GM18868 (cell line): ENCODE measurements around the gene WHRN.

Experiments
- ATAC-seq: cut with Tn5 transposase; IDR thresholded peaks from one replicate; pipeline ENCODE4 v1.9.1; 2021; ENCODE audit warnings: mild to moderate bottlenecking, moderate library complexity; ENCODE audit not compliant: unreplicated experiment

WHRN gene

DNA sequence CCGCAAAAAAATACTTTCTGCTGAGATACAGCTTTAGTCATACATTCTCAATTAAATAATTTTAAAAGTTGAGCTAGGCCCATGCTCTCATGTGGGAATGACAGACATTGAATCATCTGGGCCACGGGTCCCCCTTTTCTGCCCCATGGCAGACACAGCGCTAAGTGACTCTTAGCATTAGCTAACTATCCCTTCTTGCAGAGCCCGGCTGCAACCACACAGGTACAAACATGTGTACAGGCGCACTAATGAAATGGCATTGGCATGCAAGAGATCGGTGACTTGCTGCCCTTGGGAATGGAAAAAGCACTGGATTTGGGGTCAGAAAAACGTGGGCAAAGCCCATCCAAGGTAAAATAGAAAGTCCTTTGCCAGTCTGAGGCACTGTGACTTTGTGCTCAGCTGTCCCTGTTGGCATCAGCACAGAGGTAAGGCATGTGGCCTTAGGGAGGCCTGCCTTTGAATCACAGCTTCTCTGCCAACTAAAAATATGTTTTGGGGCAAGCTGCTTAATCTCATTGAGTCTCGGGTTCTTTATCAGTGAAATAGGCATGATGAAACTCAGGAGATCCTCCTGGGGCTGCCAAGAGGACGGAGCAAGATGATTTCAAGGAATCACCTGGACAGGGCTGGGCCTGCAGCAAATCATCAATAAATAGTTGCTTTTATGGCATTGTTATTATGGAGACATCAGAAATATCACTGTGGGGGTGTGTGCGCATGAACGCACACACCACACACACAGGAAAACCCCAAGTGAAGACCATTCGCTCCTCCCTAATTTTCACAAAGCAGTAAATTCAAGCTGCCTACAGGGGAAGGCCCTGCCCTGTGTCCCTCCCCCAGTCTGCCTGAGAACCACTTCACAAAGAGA lies 54.2 kb downstream of the WHRN start:
- peak; percentile 88 for ATAC-seq

DNA sequence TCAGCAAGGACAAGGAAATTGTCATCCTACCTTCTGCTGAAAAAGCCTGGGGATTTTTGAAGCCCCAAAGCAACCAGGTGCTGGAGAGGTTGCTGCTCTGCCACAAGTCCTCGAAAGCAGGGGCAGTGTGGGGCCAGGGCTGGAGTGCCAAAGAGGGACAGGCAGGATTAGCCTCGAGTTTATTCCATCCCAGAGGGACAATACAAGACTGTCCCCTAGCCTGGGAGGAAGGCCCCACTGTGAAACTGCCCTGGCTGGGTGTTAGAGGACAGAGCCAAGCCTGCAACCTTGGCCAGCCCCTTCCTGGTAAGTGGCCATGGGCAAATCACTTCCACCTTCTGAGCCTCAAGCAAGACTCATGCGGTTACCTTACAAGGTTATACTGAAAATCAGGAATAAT lies 55.1 kb downstream of the WHRN start:
- no peak for ATAC-seq

DNA sequence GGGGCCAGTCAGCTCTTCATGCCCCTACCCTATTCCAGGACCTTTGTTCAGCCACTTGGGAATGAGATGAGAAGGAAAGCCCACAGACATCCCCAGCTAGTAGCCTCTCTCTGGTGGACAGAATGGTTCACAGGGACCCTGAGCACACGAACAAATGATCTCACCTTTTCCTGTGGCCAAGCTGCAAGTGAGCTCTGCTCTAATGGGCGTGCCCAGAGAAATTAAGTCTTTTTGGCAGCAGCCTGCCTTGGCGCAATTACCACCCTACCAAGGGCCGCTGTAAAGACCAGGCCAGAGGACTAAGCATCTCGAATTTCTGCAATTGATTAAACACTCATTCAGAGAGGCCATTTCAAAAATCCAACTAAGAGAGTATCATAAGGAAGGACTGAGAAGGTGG lies 56.0 kb downstream of the WHRN start:
- no peak for ATAC-seq

DNA sequence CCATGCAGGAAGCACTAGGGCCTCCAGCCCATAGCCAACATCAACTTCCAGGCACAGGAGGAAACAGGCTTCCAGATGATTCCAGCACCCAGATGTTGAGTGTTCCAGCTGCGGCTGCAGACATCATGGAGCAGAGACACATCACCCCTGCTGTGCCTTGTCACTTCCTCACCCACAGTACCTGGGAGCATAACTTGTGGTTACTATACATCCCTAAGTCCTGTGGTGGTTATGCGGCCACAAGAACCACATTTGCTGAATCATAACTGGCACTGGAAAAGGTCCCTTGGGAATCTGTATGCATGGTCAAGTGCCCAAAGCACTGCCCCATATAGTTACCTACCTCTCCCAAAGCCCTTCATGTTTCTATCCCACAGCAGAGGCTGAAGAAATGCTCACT lies 56.6 kb downstream of the WHRN start:
- ATAC-seq: no peak

DNA sequence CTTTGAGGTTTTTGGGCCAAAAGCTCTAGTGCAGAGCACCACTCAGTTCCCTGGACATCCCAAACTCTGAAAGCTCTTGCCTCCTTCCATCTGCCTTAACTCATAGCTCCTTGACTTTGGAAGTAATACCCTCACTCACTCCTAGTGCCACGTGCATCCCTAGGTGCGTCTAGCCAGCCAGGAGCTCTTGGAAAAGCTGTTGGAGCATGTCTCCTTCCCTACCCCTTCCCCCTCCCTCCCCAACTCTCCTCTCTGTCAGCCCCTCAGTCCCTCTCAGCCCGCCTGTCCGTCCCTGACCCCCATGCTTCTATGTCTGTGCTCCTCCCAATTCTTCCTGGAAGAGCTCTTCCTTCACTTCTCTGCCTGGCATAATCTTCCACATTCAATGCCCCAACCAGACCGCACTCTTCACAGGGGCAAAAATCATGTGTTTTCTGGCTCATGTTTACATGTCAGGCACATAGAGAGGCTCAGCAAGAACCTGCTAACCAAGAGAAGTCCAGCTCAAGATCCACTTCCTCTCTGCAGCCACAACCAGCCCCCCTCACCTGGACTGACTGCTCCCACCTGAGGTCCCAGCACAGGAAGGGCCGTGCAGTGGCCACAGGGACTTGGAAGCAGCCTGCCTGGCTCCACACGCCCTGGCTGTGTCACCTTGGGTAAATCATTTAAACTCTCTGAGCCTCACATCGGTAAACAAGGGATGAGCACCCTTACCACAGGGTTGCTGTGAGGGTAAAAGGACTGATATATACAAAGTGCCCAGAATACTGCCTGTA lies 58.4 kb downstream of the WHRN start:
- no peak for ATAC-seq

DNA sequence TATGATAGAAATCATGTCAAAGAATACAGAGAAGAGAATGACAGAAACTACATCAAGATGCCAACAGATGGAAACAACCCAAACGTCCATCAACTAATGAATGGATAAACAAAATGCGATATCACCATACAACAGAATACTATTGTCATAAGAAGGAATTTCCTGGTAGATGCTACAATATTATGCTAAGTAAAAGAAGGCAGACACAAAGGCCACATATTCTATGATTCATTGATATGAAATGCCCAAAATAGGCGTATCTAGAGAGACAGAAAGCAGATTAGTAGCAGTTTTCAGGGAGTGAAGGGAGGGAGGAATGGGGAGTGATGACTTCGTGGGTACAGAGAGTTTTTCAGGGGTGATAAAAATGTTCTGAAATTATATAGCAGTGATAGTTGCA lies 59.2 kb downstream of the WHRN start:
- ATAC-seq: no peak

DNA sequence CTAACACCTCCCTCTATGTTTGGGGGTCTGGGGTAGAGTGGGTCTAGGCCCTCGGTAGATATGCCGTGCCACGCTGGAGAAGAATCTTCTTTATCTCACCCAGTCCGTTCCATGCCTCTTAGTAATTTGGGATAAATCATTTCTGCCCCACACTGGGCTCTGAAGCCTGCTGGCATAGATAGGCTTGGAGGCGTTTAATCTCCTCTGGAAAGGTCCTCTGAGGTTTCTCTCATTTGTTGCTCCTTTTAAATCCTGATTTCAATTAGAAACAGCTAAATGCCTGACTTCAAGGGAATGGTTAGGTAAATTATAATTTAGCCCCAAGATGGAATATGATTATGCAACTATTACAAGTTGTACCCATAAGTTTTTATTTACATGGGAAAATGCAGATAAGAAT lies 59.7 kb downstream of the WHRN start:
- ATAC-seq: no peak

DNA sequence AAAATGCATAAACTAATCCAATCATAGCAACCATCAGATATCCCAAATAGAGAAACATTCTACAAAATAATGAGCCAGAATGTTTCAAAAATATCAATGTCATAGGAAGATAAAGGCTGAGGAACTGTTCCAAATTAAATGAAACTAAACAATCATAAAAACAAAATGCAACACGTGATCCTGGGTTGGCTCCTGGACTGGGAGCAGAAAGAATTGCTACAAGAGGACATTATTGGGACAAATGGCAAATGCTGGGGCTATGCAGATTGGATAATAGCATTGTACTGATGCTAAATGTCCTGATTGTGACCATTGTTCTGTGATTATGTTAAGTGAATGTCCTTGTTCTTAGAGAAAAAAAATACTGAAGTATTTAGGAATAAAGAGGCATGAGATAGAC lies 63.3 kb downstream of the WHRN start:
- ATAC-seq: no peak

DNA sequence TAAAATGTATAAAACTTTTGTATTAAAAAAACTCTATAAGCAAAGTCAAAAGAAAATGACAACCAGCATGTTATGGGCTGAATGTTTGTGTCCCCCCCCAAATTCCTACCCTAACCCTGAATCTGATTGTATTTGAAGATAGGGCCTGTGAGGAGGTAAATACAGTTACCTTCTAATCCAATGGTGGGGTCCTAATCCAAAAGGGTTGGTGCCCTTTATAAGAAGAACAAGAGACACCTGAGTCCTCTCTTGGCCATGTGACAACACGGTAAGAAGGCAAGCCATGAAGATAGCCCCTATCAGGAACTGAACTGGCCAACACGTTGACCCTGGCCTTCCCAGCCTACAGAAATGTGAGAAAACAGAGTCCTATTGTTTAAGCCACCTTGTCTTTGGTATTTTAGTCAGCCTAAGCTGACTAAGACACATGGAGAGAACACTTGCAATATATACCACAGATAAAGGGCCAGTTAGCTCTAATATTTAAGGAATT lies 67.8 kb downstream of the WHRN start:
- no peak for ATAC-seq

DNA sequence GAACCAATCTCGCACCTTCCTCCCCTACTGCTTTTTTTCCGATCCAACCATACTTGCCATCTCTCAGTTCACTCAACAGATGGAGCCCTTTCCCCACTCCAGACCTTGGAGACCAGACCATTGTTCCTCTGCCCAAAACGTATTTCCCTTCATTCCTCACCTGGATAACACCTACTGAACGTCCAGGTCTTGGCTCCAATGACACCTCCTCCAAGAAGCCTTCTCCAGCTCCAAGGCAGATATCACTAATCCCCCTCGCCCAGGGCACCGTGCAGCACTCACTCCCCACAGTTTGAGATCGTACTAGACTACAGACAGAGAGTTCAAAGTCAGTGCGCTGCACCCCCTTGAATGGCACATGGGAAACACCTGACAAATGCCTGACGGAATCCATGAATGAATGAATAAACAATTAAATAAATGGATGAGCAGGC lies 70.4 kb downstream of the WHRN start:
- ATAC-seq: no peak

DNA sequence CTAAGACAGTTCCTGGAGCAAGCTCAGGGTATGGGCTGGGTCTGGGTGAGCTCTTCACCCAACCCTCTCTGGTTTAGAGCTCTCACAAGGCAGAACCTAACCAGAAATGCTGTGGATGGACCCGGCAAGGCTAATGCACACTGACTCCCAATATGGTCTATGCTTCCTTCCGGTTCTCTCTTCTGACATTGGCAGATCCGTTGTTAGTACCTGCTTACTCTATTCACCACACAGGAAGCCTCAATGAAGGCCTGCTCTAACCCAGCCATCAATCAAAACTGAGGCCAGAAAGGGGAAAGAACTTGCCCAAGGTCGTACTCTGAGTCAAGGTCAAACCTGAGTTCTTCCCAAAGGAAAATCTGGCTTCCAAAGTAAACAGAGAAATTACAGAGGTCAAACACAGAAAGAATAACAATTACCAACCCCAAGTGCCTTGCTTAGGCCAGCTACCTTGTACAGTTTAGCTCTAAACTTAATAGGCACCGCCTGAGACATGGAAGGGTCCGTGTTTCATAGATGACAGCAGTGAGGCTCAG lies 71.5 kb downstream of the WHRN start:
- no peak for ATAC-seq

DNA sequence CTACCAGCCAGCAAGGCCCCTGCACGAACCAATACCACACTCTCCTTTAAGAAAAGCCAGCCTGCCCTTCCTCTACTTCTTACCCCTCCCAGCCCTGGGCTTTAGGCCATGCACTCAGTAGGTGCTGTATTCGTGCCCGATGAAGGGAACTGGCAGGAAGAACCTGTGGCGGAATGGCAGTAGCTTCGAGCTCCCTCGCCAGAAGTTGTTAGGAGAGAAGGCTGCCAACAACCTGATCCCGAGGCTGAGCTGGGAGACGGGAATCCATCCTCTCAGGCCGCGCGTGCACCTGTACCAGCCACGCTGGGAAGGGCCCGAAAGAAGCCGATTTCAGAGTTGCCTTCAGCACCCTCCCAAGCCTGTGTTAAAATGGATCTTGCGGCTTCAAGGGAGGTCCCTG lies 72.2 kb downstream of the WHRN start:
- no peak for ATAC-seq

DNA sequence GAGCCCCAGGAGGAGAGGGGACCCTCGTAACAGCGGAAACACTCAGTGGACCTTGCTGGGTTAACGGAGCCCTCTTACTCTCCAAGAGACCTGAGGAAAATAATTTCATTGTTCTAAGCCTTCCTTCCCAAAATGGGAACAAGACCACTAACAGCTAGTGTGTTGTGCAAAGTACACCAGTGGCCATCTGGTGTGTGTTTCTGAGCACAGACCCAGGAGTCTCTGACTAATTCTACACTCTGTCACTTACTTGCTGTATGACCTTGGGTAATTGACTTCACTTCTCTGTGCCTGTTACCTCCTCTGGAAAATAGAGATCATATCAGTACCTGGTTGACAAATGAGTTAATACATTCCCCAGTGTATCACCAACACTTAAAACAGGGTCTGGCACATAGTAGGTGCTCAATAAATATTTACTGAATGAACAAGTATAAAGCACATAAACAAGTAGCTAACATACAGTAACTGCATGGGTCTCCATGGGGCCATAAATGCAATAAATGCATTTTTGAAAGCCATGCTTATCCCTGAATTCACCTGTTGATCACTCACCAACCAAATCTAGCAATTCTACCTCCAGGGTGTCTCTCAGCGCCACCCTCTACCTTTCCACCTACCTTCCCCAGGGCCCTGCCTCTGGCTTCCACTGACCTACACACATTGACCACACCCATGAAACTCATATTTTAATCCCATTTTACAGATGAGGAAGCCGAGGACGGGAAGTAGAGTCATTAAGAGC lies 72.8 kb downstream of the WHRN start:
- ATAC-seq: no peak

DNA sequence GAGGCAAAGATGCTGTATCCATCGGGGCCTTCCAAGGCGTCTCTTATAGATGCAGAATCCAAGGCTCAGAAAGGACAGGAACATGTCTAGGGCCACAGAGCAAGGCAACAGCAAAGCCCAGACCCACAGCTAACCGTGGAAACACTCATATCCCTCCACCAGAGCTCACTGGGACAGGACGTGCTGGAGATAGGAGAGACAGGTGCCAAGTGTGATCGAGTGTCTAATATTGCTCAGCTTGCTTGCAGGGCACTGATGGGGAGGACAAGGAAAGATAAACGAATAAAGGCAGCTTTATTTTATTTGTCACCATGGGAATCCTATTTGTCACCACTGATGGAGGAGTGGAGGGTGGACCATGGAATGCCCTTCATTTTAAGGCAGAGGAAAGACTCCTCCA lies 73.5 kb downstream of the WHRN start:
- no peak for ATAC-seq

DNA sequence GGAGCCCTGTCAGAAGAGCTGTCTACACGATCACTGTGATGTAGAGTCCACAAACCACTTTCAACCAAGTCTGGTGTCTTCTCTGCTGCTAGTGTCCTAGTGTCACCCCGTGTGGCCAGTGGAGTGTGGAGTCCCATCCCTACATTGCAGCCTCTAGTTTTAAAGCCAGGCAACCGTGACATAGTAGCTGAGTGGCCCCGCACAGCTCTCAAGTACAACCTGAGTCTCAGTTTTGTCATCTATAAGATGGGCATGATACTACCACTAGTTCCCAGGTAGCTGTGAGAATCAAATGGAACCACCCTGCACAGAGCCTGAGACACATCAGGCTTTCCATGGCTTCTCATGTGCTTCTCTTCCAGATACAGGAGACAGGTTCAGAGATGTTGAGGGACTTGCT lies 74.3 kb downstream of the WHRN start:
- no peak for ATAC-seq

DNA sequence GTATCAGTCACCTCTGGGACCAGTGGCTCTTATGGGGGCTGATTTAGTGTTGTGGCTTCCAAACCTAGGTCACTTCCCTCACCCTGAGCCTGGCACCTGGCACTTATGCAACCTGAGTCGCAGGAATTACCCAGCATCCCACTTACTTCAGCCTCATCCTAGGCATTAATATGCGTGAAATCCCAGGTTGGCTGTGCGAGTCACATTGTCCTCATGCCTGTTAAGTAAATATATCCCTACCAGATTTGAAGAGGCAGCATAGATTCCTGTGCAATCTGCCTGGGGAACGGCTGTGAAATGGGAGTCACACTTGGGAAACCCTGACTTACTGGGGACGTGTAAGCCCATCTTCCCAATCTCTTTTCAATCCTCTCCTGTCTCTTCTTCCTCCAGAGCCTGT lies 74.8 kb downstream of the WHRN start:
- ATAC-seq: no peak

DNA sequence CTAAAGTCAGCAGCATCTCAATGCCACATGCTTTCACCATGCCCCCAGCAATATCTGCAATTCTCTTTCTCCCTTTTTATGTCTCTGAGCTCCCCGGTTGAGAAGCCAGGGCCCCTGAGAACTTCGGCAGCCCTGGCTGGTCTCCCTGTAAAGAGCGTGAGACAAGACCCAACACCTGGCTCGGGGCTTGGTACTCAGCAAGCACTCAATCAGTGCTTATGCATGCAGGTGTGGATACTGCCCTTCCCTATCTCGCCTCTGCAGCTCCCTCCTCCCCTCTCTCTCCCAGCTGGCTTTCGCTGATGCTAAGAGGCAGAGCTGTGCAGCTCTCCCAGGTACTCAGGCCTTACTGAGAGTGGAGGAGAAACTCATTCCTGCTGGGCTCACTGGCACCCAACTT lies 75.8 kb downstream of the WHRN start:
- no peak for ATAC-seq

DNA sequence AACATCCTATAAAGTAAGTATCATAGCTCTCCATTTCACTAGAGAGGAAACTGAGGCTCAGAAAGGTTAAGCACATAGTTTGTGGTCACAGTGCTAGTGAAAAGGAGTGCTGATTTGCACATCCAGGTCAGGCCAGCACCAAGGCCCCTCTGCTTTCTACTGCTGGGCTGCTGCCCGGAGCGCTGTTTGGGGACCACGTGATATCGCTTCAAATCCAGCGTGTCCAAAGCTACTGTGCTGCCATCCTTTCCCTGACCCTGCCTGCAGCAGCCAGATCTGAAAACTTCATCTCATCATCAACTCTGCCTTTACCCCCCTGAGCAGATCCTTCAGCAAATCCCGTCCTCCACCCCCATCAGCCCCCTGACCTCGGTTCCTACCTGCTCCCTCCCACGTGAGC lies 76.8 kb downstream of the WHRN start:
- no peak for ATAC-seq

DNA sequence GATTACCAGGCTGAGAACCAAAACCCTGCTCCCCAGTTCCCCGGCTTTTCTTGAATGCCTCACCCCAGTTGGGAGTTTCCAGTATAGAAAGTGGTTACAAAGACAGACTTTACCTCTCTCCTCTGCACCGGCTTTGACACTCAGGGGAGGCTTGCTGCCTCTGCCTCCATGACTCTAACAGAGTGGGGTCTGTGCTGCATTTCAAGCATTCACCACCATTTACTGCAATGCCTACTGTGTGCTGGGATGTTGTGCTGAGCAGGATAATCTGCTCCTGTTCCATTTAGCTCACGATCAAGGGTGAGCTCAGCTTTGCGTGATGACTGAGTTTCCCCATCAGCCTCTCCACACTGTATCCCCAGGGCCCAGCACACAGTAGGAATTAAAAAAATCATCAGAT lies 77.6 kb downstream of the WHRN start:
- no peak for ATAC-seq

DNA sequence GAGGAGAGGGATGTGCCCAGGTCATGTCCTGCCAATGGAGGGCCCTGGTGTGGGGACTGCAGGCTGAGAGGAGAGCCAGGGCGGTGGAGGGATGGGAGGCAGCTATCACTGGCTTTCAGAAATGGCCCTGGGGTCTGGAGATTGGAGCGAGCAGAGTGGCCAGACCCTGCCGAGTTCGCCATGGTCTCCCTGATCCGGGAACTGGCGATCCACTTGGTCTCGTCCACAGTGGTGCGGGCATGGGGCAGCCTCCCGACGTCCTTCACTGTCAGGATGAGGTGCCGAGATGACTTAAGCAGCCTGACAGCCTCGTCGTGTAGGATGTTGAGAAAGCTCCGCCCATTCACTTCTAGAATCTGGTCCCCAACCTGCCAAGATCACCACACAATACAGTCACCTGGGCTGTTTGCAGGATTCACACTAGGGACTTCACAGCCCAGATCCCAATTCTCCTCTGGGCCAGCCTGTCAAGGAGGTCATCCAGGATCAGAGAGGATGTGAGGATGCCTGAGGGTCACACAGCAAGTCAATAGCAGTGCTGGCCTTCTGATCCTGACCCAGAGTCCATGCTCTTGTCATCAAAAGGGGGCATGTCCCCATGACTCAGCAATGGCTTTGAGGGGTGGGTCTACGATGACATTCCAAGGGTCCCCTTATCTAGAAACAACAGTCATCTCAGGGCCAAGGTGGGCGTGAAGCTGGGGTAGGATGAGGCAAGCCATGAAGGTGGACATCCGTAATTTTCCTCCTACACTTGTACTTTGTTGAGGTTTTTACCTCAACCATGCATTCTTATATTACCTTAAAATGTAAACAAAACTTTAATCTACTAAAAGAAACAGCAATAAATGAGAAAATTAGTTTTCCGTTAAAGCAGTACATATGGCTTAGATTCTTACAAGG lies 79.0 kb downstream of the WHRN start:
- no peak for ATAC-seq
